GM21360 (cell line): ENCODE measurements around the gene EMC10.

Experiments used
- ATAC-seq: cut with Tn5 transposase; IDR thresholded peaks from one replicate; pipeline ENCODE4 v1.9.1; 2021; ENCODE audit warnings: mild to moderate bottlenecking, moderate library complexity; ENCODE audit not compliant: unreplicated experiment

The EMC10 gene

DNA sequence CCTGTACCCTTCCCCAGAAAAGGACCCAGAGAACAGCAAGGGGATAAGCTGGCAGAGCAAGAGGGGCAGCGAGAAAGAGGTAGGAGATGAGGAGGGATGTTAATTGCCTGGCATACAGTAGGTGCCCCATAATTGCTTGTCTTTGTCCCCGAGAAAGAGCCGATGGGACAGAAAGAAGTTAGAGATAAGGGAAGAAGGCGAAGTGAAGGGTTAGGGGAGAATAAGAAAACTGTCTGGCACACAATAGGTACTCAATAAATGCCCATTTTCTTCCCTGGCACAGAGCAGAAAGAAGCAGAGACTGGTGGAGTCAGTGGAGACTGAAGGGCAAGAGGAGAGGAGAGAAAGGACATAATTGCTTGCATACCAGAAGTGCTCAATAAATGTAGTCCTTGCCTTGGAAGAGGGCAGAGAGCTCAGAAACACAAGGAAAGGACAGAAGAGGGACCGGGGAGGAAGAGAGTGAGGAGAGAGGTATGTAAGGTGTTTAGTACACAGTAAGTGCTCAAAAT, 18.8 kb downstream of the EMC10 start:
- no peak for ATAC-seq

DNA sequence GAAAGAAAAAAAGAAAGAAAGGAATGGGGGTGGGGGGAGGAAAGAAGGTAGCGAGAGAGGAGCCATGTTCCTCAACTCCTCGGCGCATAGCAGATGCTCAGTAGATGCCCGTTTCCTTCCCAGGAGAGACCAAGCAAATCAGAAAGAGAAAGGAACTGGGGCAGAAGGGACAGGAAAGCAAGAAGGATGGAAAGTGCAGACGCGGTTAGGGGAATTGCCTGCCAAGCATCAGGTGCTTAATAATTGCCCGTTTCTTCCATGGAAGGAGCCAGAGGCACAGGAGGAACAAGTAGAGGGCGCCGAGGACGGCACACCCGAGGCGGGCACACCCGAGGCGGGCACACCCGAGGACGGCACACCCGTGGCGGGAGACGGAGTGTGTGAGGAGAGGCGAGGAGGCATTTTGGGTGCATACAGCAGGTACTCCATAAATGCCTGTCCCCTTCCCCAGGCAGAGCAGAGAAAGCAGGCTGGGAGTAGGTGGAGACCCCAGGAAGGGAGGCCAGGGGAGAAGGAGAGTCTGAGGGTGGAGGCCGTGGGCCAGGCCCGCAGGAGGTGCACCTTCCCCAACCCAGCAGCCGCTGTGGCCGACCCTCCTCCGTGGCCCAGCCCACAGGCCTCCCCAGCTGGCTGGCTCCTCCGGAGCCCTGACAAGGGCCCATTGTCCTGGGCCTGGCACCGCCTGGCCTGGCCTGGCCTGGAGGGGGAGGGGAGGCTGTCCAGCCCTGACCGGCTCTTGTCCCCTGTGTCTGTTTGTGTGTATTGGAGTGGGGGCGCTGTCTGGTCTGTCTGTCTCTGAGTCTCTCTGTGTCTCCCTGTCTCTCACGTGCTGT, 20.1 kb downstream of the EMC10 start:
- no peak for ATAC-seq

DNA sequence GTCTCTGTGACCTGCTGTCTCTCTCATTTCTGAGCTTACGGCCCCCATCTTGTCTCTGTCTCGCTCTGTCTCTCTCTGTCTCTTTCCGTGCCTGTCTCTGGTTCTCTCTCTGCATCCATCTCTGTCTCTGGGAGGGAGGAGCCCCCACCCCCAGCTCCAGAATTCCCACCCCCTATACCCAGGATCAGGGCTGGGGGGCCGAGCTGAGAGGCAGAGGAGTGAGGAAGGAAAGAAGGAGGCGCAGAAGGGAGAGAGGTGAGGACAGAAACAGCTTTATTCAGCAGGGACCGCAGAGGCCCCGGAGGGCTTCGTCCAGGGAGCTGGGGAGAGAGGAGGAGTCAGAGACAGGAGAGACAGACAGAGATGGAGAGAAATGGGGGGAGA, 20.7 kb downstream of the EMC10 start:
- no peak for ATAC-seq

DNA sequence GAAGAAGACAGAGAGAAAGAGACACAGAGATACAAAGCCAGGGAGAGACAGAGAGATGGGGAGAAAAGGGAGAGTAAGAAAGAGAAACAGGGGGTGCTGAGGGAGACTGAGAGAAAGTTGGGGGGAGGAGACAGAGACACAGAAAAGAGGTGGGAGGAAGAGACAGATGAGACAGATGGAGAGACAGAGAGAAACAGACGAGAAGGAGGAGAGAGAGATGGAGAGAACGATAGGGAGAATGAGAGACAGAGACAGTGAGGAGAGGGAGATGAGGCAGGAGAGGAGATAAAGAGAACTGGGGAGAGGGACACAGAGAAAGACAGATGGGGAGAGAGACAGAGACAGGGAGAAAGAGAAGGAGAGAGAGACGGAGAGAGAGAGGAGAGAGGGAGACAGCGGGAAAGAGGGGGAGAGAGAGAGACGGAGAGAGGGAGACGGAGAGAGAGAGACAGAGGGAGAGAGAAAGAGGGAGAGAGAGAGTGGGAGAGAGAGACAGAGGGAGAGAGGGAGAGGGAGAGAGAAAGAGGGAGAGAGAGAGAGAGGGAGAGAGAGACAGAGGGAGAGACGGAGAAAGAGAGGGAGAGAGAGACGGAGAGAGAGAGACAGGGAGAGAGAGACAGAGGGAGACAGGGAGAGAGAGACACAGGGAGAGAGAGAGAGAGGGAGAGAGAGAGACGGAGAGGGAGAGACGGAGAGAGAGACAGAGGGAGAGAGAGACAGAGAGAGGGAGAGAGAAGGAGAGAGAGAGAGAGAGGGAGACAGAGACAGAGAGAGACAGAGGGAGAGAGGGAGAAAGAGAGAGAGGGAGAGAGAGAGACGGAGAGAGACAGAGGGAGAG, 22.1 kb downstream of the EMC10 start:
- no peak for ATAC-seq

DNA sequence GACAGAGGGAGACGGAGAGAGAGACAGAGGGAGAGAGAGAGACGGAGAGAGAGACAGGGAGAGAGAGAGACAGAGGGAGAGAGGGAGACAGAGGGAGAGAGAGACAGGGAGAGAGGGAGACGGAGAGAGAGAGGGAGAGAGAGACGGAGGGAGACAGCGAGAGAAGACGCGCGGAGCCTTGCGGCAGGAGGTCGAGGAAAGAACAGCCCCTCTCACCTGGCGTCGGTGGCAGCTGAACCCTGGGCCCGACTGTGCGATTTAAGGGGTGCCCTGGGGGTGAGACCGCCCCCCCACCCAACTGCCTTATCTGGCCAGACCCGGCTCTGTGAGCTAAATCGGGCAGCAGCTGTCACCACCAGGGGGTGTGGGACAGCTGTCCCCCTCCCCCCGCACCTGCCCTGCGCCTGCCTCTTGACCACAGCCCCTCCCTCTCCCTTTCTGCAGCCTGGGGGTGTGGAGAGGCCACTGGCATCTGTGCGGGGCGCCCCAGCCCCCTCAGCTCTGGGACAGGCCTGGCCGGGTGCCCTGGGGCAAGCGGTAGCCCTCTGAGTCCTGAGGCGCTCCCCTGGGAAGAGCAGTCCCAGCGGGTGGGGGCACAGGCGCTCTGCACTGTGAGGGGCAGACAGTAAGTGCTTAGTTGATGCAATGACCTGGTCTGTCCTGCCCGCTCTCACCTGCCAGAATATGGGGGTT, 23.9 kb downstream of the EMC10 start:
- no peak for ATAC-seq

DNA sequence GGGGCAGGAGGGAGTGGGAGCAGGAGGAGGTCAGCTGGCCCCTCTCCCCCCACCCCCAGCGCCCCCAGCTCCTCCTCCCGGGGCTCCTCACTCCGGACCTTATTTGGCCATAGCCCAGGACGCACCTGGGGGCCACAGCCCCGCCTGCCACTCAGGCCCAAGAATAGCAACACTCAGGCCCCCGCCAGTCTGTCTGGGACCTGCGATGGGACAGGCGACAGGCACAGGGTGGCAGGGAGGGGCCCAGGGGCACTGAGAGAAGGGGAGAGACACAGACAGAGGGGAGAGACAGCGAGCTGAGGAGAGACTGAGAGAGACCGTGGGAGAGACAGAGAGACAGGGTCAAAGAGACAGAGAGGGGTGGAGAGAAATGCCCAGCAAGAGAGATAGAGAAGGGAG, 24.4 kb downstream of the EMC10 start:
- ATAC-seq, result no peak

DNA sequence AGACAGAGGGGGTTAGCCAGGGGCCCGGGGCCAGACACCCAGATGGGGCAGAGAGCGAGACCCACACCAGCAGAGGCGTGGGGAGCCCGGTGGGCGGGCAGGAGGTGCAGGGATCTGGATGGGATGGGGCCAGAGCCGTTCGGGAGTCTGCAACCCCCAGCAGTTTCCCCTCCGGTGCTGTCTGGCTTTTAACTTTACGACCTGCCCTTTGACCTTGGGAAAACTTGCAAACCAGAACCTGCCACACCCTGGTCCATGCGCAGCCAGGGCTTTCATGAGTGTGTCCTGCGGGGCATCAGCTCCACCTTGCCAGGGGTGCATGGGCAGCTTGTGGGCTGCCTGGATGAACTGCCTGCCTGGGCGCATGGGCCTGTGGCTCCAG, 24.9 kb downstream of the EMC10 start:
- ATAC-seq, result no peak

DNA sequence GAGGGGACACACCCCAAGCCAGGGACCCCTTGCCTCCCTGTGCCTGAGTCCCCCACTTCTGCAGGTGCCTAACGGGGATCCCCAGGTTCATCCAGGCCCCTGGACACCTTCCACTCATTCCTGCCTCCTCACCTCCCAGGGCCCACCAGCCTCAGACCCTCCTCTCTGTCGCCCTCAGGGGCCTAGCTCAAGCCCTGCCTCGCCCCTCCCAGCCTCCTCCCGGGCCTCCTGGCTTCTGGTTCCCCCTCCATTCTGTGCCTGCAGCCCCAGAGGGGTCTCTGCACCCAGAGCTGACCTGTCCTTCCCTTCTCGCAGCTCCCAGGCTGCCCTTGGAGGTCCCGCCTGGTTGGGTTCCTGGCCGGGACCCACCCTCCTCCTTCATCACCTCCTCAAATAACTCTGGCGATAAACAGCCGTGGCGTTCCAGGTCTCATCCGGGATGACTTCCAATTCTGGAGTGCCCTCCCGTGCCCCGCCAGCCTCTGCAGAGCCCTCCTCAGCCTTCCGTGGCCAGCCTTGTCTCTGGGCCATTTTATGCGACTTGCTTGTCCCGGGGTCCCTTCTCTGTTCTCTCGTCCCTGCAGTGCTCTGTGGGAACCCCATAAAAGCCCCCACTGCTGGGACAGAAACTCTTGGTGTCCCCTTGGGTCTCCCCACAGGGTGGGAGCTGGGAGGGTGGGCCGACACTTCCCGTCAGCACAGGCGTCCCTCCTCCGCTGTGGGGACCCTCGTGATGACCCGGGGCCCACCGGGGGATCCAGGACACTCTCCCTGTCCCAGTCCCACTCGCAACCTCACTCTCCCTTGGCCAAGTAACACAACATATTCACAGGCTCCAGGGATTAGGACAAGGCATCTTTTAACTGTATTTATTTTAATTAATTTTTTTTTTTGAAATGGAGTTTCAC, 25.5 kb downstream of the EMC10 start:
- ATAC-seq, result no peak

DNA sequence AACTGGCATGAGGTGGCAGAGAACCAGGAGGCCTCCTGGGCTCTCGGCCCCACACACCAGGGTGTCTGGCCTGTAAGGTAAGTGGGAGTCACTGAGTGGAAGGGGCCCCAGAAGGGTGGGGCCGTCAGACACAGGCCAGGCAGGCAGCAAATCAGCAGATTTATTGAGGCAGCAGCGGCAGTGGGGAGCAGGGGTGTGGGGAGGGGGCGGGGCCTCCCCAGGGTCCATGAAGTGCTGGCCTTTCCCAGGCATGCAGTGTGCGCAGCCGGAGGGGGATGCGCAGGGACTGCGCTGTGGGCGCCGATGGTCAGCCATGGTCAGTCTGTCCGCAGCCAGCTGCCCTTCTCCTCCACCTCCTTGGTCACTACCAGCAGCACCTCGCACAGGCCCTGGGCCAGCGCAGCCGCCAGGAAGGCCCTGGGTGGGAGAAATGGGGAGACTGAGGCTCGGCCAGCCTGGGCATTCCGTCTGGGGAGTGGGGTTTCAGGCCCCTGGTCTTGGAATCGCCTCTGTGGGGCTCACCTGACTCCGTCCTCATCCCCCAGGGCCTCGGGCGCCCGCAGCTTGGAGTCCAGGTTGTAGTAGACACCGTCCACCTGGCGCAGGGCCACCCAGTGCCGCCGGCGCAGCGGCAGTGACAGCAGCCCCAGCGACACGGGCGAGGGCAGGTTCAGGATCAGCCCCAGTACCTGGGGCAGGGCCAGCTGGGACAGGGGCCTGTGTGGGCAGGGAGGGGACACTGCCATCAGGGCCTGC, 29.7 kb downstream of the EMC10 start:
- ATAC-seq, result no peak

DNA sequence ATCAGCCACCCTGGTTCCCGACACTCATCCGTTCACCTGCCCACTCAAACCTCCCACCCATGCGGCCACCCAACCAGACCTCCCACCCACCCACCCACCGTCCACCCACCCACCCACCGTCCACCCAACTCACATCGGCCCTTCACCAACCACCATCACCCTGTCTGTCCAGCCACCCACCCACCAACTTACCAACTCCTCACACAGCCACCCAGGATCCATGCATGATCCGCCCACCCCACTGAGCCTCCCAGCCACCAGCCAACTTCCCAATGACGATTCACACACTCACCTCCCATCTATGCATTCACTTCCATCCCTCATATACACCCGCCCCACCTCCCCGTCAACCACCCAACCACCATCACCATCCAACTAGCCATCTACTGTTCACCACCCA, 30.4 kb downstream of the EMC10 start:
- no peak for ATAC-seq

DNA sequence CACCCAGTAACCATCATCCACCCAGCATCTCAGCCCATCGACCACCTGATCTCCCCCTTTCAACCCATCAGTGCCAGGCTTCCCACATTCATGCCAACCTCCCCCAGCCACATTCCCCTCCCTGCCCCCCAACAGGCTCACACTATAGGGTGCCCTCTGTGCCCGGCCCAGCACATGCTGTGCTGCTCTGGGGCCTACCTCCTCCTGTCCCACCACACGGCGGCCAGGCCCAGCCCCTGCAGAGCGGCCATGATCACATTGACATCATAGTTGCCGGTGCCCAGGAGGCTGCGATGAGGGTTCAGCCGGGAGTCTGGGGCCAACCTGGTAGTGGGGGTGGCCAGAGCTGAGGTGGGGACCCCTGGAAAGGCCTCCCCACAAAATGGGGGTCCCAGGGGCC, 31.1 kb downstream of the EMC10 start:
- no peak for ATAC-seq

DNA sequence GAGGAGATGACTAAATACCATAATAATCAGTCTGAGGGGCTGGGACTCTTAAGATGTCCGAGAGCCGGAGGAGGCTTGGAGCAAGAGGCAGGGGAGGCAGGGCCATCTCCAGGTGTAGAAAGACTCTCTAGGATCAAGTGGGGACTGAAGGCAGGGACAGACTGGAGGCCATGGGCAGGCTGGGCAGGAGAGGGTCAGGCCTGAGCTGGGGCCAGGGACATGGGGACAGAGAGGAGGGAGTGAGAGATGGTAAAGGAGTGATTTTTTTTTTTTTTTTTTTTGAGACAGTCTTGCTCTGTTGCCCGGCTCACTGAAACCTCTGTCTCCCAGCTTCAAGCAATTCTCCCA, 32.5 kb downstream of the EMC10 start:
- ATAC-seq, result no peak

DNA sequence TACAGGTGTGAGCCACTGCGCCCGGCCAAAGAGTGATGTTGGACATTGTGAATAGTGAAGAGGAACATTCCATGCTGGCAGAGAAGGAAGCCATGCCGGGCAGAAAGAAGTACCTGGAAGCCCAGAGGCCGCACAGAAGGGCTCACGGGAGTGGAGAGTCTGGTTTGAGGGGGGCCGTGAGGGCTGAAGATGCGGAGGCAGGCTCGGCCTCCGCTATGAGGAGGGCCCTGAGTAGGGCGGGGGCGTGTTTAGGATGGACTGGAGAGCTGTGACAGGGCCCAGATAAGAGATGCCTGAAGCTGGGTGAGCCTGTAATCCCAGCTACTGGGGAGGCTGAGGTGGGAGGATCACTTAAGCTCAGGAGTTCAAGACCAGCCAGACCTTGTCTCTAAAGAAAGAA, 33.1 kb downstream of the EMC10 start:
- no peak for ATAC-seq

DNA sequence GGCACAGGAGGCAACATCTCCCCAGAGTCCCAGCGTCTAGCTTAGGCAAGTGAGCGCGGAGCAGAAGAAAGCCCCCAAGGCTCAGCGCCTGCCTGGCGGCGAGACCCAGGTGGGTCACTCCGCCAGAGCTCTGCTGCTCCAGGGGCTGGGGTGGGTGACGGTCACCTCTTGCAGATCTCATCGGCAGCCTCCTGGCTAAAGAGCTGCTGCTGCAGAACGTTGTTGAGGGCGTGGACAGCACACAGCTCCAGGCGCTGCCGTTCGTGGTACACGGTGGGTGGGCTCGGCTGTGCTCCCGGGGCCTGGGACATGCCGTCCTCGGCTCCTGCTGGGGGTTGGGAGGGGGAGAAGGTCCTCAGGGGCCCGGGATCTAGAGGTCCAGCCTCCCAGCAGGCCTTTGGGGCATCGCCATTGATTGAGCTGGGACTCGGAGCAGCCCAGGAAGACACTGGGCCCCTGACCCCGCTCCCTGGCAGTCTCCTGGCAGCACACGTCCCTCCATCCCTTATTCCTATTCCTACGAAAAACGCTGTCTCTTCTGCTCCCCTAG, 33.9 kb downstream of the EMC10 start:
- no peak for ATAC-seq

DNA sequence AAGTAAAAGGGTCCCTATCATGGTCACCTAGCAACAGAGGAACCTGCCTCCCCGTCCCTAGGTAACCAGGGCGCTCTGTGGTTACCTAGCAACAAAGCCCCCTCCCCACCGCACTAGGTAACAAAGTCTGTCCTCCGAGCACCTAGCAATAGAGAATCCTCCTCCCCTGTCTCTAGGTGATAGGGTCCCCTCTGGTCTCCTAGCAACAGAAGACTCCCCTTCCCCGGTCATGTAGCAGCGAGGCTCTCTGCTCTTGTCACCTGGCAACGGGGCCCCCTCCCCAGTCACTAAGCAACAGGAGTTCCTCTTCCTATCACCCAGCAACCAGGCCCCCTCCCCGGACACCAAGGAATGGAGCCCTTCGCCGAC, 34.4 kb downstream of the EMC10 start:
- no peak for ATAC-seq

DNA sequence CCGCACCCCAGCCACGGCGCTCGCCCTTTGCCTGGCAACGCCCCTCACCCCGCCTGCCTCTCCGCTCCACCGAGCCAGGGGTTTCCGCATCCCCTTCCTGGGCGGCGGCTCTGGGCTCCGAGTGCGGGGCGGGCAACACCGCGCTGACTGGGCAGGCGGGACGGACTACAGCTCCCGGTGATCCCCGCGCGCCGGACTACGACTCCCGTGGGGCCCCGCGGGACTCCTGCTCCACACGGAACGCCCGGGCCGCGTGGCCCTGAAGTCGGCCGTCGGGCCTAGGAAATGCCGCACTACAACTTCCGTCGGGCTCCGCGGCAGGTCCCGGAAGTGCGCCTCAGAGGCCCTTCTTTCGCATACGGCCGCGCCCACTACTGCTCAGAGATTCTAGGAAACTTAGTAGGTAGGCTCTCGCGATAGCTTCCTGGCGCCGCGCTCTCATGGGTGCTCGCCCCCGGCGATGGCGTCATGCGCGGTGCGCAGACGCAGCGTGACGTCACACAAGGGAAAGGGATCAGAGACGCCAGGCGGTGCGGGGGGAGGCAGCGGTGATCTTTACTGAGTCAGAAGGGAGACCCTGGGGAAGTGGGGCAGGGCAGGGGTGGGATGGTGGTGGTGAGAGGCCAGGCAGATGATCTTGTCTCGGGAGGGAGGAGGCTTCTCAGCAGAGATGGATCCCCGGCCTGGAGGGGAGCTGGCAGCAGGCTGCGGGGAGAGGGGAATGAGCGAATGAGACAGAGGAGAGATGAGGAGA, 34.9 kb downstream of the EMC10 start, which contains the start of gene JOSD2:
TSS of gene JOSD2 (minus strand) at position 123 of the 754 bp plus-strand sequence. CDS start 760 bp downstream, outside the sequence.
- peak; percentile 73 for ATAC-seq

DNA sequence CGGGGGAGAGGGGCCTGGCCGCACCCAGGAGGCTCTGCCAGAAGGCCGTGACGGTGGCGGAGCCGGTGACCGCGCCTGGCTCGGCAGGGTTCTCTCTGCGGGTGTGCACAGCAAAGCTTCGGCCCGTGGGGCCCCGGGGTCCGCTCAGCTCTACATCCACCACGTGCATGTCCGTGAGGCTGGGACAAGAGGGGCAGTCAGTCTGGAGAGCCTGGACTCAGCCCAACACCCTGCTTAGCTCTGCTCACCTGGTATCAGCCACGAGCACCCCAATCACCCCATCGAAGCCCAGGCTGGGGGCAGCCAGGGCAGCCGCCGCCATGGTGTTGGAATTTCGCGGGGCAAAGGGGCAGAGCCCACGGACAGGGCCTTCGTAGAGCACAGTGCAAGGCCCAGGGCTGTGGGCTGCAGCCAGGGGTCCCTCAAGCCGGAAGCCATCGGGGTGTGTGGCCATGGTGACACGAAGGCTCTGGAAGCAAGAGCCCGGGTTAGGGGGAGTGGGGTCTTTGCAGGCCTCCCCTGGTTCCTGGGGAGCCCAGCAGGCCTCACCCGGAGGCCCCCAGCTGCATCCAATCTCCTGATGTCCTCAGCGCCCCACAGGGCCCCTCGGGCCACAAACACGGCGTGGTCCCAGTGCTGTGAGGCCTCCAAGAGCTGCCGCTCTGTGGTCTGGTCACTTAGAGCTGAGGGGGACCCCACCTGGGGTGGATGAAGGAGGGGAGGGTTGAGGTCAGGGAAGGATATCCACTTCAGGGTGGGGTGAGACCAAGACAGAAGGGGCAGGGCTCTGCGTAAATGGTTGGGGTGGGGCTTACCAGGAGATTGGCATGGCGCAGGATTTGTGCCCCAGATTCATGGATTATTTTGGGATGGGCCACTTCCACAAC, 36.0 kb downstream of the EMC10 start:
- ATAC-seq, result no peak
